Mesendoderm (in vitro differentiated cells): ENCODE data around the gene SEC62.

Experiments
- DNase-seq: peaks from one replicate; pipeline ENCODE4 v3.0.0; 2013
- H2AK5ac ChIP-seq: 2 replicates; pipeline ENCODE4 v1.6.1; 2013; ENCODE audit warnings: low read length, inconsistent platforms
- H2BK120ac ChIP-seq: 2 replicates; pipeline ENCODE4 v1.6.1; 2013; ENCODE audit warnings: low read depth, mild to moderate bottlenecking, low read length, moderate library complexity, mixed read lengths
- H2BK15ac ChIP-seq: replicated peaks from 2 replicates; pipeline ENCODE4 v1.6.1; 2013; ENCODE audit warnings: low read depth, mild to moderate bottlenecking, moderate library complexity
- H2BK5ac ChIP-seq: 2 replicates; pipeline ENCODE4 v1.6.1; 2013; ENCODE audit warnings: low read length, inconsistent platforms
- H3K18ac ChIP-seq: 2 replicates; pipeline ENCODE4 v1.6.1; 2013; ENCODE audit warnings: mild to moderate bottlenecking, low read length, mixed read lengths
- H3K23ac ChIP-seq: one replicate; pipeline ENCODE4 v1.6.1; 2013; ENCODE audit warnings: low read length
- H3K27ac ChIP-seq: 2 replicates; pipeline ENCODE4 v1.5.1; 2013; ENCODE audit warnings: low read depth, mild to moderate bottlenecking, inconsistent platforms, low read length, moderate library complexity
- H3K27me3 ChIP-seq: 2 replicates; pipeline ENCODE4 v1.6.1; 2013; ENCODE audit warnings: low read length, control low read depth, mild to moderate bottlenecking, inconsistent platforms; ENCODE audit not compliant: insufficient read depth, poor library complexity
- H3K36me3 ChIP-seq: 2 replicates; pipeline ENCODE4 v1.6.1; 2013; ENCODE audit warnings: low read length, inconsistent platforms; ENCODE audit not compliant: control insufficient read depth, insufficient read depth
- H3K4ac ChIP-seq: one replicate; pipeline ENCODE4 v1.6.1; 2013; ENCODE audit warnings: low read depth, mild to moderate bottlenecking, low read length, moderate library complexity
- H3K4me1 ChIP-seq: 2 replicates; pipeline ENCODE4 v1.6.1; 2013; ENCODE audit warnings: low read depth, low read length, inconsistent platforms; ENCODE audit not compliant: control insufficient read depth
- H3K4me2 ChIP-seq: 2 replicates; pipeline ENCODE4 v1.6.1; 2013; ENCODE audit warnings: low read length
- H3K4me3 ChIP-seq: 2 replicates; pipeline ENCODE4 v1.5.1; 2013; ENCODE audit warnings: mild to moderate bottlenecking, low read length
- H3K56ac ChIP-seq: one replicate; pipeline ENCODE4 v1.6.1; 2013; ENCODE audit warnings: low read length
- H3K79me1 ChIP-seq: 2 replicates; pipeline ENCODE4 v1.6.1; 2013; ENCODE audit warnings: low read length, inconsistent platforms
- H3K79me2 ChIP-seq: 2 replicates; pipeline ENCODE4 v1.6.1; 2013; ENCODE audit warnings: mild to moderate bottlenecking, low read length; ENCODE audit not compliant: control insufficient read depth, insufficient read depth
- H3K9ac ChIP-seq: 2 replicates; pipeline ENCODE4 v1.6.1; 2013; ENCODE audit warnings: low read length, inconsistent platforms
- H4K5ac ChIP-seq: one replicate; pipeline ENCODE4 v1.6.1; 2013; ENCODE audit warnings: low read length
- H4K8ac ChIP-seq: one replicate; pipeline ENCODE4 v1.6.1; 2013; ENCODE audit warnings: low read depth, mild to moderate bottlenecking, control low read depth, low read length, moderate library complexity
- WGBS: extraction: QIAGEN DNeasy Blood & Tissue Kit; methylation state at CpG from one replicate; pipeline ENCODE4 v1.1.7; 2013; ENCODE audit warnings: low lambda C conversion rate, missing lambda C conversion rate; ENCODE audit not compliant: insufficient coverage; ENCODE audit errors: extremely low coverage; 5-methylcytosine and 5-hydroxymethylcytosine counted together

The SEC62 gene

DNA sequence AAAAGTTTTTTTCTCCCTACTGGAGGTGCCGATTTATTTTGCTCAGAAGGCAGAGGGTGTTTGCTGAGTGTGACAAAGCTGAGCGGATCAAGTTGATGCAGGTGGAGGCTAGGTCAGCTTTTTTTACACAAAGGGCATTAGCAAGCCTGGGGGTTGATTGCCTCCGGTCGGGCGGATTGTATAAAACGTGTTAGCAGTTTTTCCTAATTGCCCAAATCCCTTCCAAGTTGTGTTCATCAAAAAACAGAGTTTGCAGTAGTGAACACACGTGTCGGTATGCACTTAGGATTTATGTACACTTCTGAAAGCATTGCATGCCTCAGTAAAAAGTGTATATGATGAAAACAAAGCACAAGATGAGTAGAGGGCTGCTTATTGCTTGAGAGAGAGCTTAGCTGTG, 73.8 kb downstream of the SEC62 start:
- Histone ChIP-seq H3K56ac (no peak overlapping the region), H3K36me3 (no peaks in the 10 kb centered on the region), H3K4ac (no peak overlapping the region), H2BK120ac (no peak overlapping the region), H3K9ac (no peak overlapping the region), H3K27ac (no peak overlapping the region), H3K4me2 (no peak overlapping the region), H2BK15ac (no peak overlapping the region), H4K8ac (no peak overlapping the region), H3K4me3 (no peak overlapping the region), H3K79me1 (no peaks in the 10 kb centered on the region), H3K18ac (no peak overlapping the region), H3K79me2 (no peaks in the 10 kb centered on the region), H4K5ac (no peak overlapping the region), H2AK5ac (no peak overlapping the region), H3K4me1 (no peaks in the 10 kb centered on the region), H3K27me3 (no peaks in the 10 kb centered on the region), H3K23ac (no peak overlapping the region), H2BK5ac (no peak overlapping the region)
- WGBS, result no CpG with 5 or more reads among the region's 8 CpGs
- no peak for DNase-seq

DNA sequence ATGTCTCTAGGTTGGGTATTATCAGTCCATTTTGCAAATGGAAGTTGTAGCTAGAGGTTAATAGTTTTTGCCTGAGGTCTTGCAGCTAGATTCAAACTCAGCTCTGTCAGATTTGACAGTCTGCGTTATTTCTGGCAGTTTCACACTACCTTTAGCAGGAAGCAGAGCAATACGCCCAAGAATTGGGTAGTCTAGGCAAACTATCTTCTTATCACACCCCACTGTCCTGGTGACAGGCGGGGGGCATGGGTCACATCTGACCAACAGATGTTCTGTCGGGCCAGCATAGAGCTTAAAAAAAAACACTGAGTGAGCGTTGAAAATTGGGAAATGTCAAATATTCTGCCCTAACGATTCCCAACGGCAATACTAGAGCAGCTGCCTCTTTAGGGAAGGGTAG, 76.9 kb downstream of the SEC62 start:
- no peak overlapping the region for H3K4ac ChIP-seq
- no peak overlapping the region for H3K56ac ChIP-seq
- no peak overlapping the region for H3K18ac ChIP-seq
- no peak overlapping the region for H2AK5ac ChIP-seq
- H2BK15ac ChIP-seq, result no peak overlapping the region
- WGBS, result no CpG with 5 or more reads among the region's 7 CpGs
- H3K27ac ChIP-seq, result no peak overlapping the region
- H4K8ac ChIP-seq, result no peak overlapping the region
- H2BK5ac ChIP-seq, result no peak overlapping the region
- no peak overlapping the region for H2BK120ac ChIP-seq
- H3K36me3 ChIP-seq, result no peaks in the 10 kb centered on the region
- no peaks in the 10 kb centered on the region for H3K4me1 ChIP-seq
- H3K27me3 ChIP-seq, result no peaks in the 10 kb centered on the region
- H3K9ac ChIP-seq, result no peak overlapping the region
- no peak overlapping the region for H3K23ac ChIP-seq
- no peak overlapping the region for H3K4me3 ChIP-seq
- H4K5ac ChIP-seq, result no peak overlapping the region
- H3K79me1 ChIP-seq, result no peaks in the 10 kb centered on the region
- DNase-seq, result no peak
- H3K4me2 ChIP-seq, result no peak overlapping the region
- no peaks in the 10 kb centered on the region for H3K79me2 ChIP-seq

DNA sequence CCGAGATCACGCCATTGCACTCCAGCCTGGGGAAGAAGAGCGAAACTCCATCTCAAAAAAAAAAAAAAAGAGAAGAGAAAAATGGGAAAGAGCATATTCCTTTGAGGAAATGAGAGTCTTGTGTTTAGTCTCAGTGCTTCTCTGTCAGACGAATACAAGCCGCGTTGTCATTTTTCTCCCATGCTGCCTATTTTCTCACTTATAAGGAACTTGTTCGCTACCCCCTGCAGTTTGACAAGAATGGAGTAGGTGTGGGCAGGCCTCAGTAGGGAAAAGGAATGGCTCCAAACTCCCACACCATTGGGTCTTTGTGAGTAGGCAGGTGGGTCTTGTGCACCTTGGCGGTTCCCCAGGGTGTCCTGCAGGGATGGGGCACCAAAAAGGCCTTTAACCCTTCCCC, 77.7 kb downstream of the SEC62 start:
- Histone ChIP-seq H3K79me1 (no peaks in the 10 kb centered on the region), H3K27ac (no peak overlapping the region), H3K9ac (no peak overlapping the region), H3K4me3 (no peak overlapping the region), H3K18ac (no peak overlapping the region), H2BK5ac (no peak overlapping the region), H3K36me3 (no peaks in the 10 kb centered on the region), H2BK120ac (no peak overlapping the region), H3K27me3 (no peaks in the 10 kb centered on the region), H4K5ac (no peak overlapping the region), H3K4me2 (no peak overlapping the region), H2BK15ac (no peak overlapping the region), H3K56ac (no peak overlapping the region), H3K79me2 (no peaks in the 10 kb centered on the region), H3K4ac (no peak overlapping the region), H3K23ac (no peak overlapping the region), H2AK5ac (no peak overlapping the region), H3K4me1 (no peaks in the 10 kb centered on the region), H4K8ac (no peak overlapping the region)
- no peak for DNase-seq
- WGBS, result no CpG with 5 or more reads among the region's 8 CpGs

DNA sequence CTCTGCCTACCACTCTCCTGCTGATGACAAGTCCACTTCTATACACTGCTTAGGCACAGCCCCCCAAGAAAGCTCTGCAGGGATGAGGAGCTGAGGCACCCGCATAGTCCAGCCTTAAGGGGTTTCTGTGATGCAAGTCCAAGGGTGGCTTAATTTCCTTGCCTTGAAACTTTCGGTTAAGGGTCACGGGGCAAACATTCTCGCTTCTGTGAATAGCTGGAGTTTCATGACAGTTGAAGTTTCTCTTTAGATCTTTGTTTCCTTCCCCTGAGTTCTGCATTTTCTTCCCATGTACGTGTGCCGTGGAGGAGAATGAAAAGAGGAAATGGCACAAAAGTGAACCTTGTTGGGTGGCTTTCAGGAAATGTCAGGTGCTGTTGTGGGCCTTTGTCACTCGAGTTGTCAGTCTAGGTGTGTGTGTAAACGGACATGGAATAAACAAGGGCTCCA, 78.2 kb downstream of the SEC62 start:
- Histone ChIP-seq H2BK120ac (no peak overlapping the region), H3K27ac (no peak overlapping the region), H2AK5ac (no peak overlapping the region), H3K4me1 (no peaks in the 10 kb centered on the region), H3K18ac (no peak overlapping the region), H3K23ac (no peak overlapping the region), H3K27me3 (no peaks in the 10 kb centered on the region), H3K4ac (no peak overlapping the region), H2BK15ac (no peak overlapping the region), H3K36me3 (no peaks in the 10 kb centered on the region), H3K4me3 (no peak overlapping the region), H3K79me1 (no peaks in the 10 kb centered on the region), H3K79me2 (no peaks in the 10 kb centered on the region), H3K56ac (no peak overlapping the region), H4K5ac (no peak overlapping the region), H2BK5ac (no peak overlapping the region), H3K4me2 (no peak overlapping the region), H4K8ac (no peak overlapping the region), H3K9ac (no peak overlapping the region)
- DNase-seq, result no peak
- no CpG with 5 or more reads among the region's 8 CpGs for WGBS

DNA sequence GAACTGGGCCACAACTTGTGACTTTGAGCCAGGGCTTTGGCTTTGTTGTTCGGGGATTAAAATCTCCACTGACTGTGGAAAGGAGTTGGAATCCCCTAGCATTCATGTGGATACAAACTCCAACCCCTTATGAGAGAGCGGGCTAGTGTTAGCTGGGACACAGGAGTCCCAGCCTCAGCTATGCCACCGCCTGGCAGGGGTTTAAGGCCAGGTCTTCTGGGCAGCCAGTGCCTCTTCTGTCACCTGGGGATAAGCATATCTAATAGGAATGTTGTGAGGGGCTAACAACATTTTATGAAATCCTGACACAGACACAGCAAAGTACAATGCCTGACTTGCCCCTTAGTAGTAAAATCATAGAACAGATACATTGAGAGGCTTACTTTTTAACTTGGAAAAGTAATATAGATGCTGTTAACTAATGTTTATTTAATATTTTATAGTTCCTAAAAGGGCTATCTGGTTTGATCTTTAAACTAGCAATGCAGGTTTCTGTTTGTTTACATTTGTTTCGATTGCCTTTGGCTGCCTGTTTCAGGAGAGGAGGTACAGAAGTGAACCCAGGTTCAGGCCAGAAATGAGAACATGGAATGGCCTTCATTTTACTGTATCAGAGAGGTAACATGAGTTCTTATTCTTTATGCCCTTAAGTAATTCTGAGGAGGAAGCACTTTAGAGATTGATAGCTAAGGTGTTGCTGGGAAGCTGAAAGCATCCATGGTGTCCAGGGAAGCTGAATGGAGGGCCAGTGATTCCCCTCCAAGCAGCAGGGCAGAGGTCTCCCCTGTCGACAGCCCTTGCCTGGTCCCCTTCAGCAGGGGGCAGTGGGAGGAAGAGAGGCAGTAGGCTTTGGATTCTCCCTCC, 79.9 kb downstream of the SEC62 start:
- Histone ChIP-seq H2BK5ac (no peak overlapping the region), H2BK120ac (no peak overlapping the region), H3K4me1 (no peaks in the 10 kb centered on the region), H3K4ac (no peak overlapping the region), H3K56ac (no peak overlapping the region), H2AK5ac (no peak overlapping the region), H4K5ac (no peak overlapping the region), H3K4me2 (no peak overlapping the region), H3K36me3 (no peaks in the 10 kb centered on the region), H2BK15ac (no peak overlapping the region), H3K27ac (no peak overlapping the region), H3K18ac (no peak overlapping the region), H3K9ac (no peak overlapping the region), H4K8ac (no peak overlapping the region), H3K23ac (no peak overlapping the region), H3K79me1 (no peaks in the 10 kb centered on the region), H3K4me3 (no peak overlapping the region), H3K79me2 (no peaks in the 10 kb centered on the region), H3K27me3 (no peaks in the 10 kb centered on the region)
- no CpG with 5 or more reads among the region's 5 CpGs for WGBS
- no peak for DNase-seq

DNA sequence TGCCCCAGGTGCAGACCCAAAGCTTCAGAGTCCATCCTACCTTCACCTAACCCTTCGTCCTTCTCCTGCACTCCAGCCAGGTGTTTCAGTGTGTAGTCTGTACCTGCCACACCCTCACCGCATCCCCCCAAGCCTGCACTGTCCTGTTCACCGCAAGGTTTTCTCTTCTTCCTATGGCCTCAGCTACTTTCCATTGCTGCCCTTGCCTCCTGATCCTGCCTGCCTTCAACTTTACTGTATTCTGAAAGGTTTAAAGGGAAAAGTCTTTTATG, 80.5 kb downstream of the SEC62 start:
- Histone ChIP-seq H3K4me3 (no peak overlapping the region), H2BK120ac (no peak overlapping the region), H3K27ac (no peak overlapping the region)

More for the DNA sequence above, 80.5 kb downstream of the SEC62 start:
- H3K4ac ChIP-seq, result no peak overlapping the region
- H3K23ac ChIP-seq, result no peak overlapping the region
- no peak overlapping the region for H3K4me2 ChIP-seq
- no peak for DNase-seq
- no peak overlapping the region for H2BK5ac ChIP-seq
- H3K9ac ChIP-seq, result no peak overlapping the region
- no peaks in the 10 kb centered on the region for H3K27me3 ChIP-seq
- no peak overlapping the region for H4K8ac ChIP-seq
- H2BK15ac ChIP-seq, result no peak overlapping the region
- no CpG with 5 or more reads among the region's 3 CpGs for WGBS
- no peaks in the 10 kb centered on the region for H3K79me2 ChIP-seq
- no peak overlapping the region for H3K56ac ChIP-seq
- no peaks in the 10 kb centered on the region for H3K36me3 ChIP-seq
- H3K18ac ChIP-seq, result no peak overlapping the region
- no peaks in the 10 kb centered on the region for H3K79me1 ChIP-seq
- no peak overlapping the region for H4K5ac ChIP-seq
- H2AK5ac ChIP-seq, result no peak overlapping the region
- H3K4me1 ChIP-seq, result no peaks in the 10 kb centered on the region
